Jurkat, Clone E6-1 (cell line): ENCODE measurements around the gene TIMP3.
A peak's percentile ranks its signal among the peaks of the same experiment; 100 is the strongest.
"Not testable (repeated sequence)": the region's sequence is repeated elsewhere in the genome, so short reads cannot be mapped to it uniquely, and the experiment has no call there.

Source experiments
- DNase-seq: peaks from one replicate; pipeline ENCODE4 v3.0.0-alpha.2; 2011; ENCODE audit warnings: low read depth, low spot score
- H3K4me3 ChIP-seq: 2 replicates; pipeline ENCODE4 v1.5.1; 2011; ENCODE audit warnings: mild to moderate bottlenecking, low read length, control low read depth, moderate library complexity

The TIMP3 gene

GRCh38 chr22:32864596-32864995, 63.1 kb downstream of the TIMP3 start:
- no peak overlapping the region for H3K4me3 ChIP-seq
- no peak for DNase-seq

DNA sequence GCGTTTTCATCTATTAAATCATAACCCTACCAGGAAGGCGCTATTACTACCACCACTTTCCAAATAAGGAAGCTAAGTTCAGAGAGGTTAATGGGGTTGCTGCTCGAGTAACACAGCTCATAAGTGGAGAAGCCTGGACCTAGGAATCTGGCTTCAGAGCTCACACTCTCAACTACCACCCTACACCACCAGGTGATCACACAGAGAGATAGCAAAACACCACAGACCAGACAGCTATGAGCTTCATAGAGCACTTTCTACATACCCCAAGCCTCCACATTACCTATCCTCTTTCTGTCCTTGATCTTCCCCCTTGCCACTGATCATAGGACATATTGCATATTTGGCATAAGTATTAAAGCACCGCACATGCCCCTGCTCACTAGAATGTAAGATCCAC, 65.4 kb downstream of the TIMP3 start:
- DNase-seq, result no peak
- no peak overlapping the region for H3K4me3 ChIP-seq

- H3K4me3 ChIP-seq, result no peak overlapping the region
- DNase-seq, result peak; percentile 26
Measured at GRCh38 chr22:32868946-32869345, 67.4 kb downstream of the TIMP3 start.

- H3K4me3 ChIP-seq, result no peak overlapping the region
- no peak for DNase-seq
Measured at GRCh38 chr22:32870474-32870873, 69.0 kb downstream of the TIMP3 start.

GRCh38 chr22:32873604-32874003, 72.1 kb downstream of the TIMP3 start:
- not testable (repeated sequence) for DNase-seq

DNA sequence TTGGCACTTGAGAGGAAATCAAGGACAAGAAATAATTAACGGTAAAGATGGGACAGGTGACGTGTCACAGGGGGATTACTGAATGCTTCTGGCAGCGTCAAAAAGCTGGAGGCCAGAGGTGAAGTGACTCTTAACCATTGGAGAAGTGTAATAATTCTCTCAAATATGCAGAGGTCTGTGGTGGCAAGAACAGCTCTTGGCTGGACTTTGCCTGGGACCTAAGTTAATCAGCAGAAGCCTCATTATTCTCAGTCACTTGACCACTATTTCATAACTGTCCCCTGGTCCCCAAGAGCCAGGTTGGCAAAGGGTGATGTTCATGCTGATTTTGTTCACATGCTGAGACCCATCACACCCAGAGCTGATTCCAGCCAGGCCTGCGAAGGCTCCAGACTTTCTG, 72.9 kb downstream of the TIMP3 start:
- H3K4me3 ChIP-seq, result no peak overlapping the region
- no peak for DNase-seq

More at GRCh38 chr22:32873604-32874003, 72.1 kb downstream of the TIMP3 start:
- H3K4me3 ChIP-seq, result not testable (repeated sequence)

- no peak for DNase-seq
- H3K4me3 ChIP-seq, result no peak overlapping the region
Measured at GRCh38 chr22:32874976-32875375, 73.5 kb downstream of the TIMP3 start.

- DNase-seq, result no peak
Measured at GRCh38 chr22:32876516-32876915, 75.0 kb downstream of the TIMP3 start.

GRCh38 chr22:32877196-32877595, 75.7 kb downstream of the TIMP3 start:
- no peak for DNase-seq

More at GRCh38 chr22:32876516-32876915, 75.0 kb downstream of the TIMP3 start:
- no peak overlapping the region for H3K4me3 ChIP-seq

DNA sequence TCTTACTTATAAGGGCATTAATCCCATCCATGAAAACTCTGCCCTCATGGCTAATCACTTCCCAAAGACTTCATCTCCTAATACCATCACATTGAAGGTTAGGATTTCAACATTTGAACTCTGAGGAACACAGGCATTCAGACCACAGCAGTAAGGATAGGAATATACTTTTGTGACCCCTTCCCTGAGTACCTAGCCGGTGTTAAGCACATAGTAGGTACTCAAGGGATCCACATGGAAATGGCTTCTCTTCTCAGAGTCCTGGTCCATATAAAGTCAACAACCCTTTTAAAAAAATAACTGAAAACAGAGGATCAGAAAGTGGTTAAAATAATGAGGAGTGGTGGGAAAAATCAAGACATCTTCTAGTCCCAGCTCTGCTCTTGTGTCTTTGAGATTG, 78.0 kb downstream of the TIMP3 start:
- no peak overlapping the region for H3K4me3 ChIP-seq
- no peak for DNase-seq

More at GRCh38 chr22:32877196-32877595, 75.7 kb downstream of the TIMP3 start:
- no peak overlapping the region for H3K4me3 ChIP-seq

DNA sequence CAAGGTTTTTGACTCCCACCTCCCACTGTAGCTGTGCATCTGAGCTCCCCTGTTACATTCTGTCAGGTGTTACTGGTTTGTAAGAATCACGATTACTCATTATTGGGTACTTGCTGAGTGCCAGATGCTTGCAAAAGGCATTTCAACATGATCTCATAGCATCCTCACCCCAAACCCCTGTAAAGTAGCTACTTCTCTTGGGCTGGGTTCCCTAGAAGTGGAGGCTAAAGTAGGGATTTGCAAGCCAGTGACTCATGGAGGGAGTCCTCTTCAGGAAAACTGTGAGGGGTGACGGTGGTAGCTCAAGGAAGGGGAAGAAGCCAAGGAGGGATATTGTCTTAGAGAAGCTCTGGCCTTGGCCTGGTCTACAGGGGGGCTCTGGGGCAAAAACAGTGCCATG, 78.6 kb downstream of the TIMP3 start:
- H3K4me3 ChIP-seq, result no peak overlapping the region
- no peak for DNase-seq

DNA sequence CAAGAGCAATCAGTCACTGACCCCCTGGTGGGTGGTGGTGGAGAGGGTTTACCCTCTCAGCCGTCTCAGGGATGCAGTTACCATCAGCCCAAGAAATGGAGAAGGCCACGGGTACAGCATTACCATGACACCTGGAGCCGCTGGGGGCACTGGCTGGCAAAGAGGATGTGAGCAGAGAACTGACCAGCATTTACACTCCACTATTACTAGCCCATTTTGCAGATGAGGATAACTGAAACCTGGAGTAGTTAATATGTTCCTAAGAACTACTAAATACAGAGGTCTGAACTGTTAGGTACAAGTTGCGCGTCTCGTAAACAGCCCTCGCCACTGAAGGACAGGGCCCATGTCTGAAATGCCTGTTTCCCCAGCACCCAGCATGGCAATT, 79.0 kb downstream of the TIMP3 start:
- no peak for DNase-seq
- H3K4me3 ChIP-seq, result 0 out of 2 replicates have a peak overlapping the region, but pooled peaks have one; percentile 1

GRCh38 chr22:32880893-32881596, 79.5 kb downstream of the TIMP3 start:
- DNase-seq, result peak; percentile 67
- peak overlapping the region; percentile 1; the same call in 1 of the 2 replicates for H3K4me3 ChIP-seq

DNA sequence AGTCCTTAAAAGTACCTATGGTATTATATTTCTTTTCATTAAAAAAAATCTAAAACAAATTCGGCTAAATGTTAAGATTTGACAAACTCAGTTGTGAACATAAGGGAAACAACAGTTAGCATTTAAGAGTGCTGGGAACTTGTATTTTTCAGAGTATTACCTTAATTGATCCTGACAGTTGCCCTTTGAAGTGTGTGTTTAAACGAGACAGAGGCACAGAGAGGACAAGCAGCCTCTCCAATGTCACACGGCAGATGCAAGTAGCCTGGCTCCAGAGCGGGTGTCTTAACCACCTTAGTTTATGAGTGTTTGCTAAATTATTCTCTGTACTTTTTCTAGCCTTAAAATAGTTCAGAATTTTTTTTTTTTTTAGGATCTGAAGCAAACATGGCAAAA, 80.9 kb downstream of the TIMP3 start:
- no peak for DNase-seq
- no peak overlapping the region for H3K4me3 ChIP-seq

GRCh38 chr22:32882774-32883530, 81.4 kb downstream of the TIMP3 start:
- no peak for DNase-seq
- no peak overlapping the region for H3K4me3 ChIP-seq

GRCh38 chr22:32887324-32887980, 85.9 kb downstream of the TIMP3 start:
- H3K4me3 ChIP-seq, result no peak overlapping the region
- no peak for DNase-seq

GRCh38 chr22:32888976-32889375, 87.5 kb downstream of the TIMP3 start:
- no peak overlapping the region for H3K4me3 ChIP-seq
- DNase-seq, result no peak

GRCh38 chr22:32896891-32897290, 95.4 kb downstream of the TIMP3 start:
- DNase-seq, result no peak
- no peak overlapping the region for H3K4me3 ChIP-seq

DNA sequence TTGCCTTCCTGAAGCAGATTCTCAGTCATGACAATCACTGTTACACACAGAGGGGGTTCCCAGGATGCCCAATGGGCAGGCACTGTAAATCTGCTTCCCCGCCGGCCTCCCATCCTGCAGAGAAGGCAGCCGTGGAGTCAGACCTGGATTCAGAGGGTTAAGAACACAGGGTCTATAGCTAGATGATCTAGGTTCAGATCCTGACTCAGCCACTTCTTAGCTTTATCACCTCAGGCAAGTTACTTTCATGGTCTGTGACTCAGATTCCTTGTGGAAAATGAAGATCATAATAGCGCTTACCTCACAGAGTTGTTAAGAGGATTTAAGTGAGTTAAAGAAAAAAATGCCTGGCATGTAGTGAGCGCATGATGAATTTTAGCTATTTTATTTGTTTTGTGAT, 95.9 kb downstream of the TIMP3 start:
- DNase-seq, result no peak
- no peak overlapping the region for H3K4me3 ChIP-seq
